ENCODE results near the gene NCAPG2.

GRCh38 chr7:158685693-158686092 is 18.9 kb downstream of the NCAPG2 start:
- TF ChIP-seq, protein P1, sequence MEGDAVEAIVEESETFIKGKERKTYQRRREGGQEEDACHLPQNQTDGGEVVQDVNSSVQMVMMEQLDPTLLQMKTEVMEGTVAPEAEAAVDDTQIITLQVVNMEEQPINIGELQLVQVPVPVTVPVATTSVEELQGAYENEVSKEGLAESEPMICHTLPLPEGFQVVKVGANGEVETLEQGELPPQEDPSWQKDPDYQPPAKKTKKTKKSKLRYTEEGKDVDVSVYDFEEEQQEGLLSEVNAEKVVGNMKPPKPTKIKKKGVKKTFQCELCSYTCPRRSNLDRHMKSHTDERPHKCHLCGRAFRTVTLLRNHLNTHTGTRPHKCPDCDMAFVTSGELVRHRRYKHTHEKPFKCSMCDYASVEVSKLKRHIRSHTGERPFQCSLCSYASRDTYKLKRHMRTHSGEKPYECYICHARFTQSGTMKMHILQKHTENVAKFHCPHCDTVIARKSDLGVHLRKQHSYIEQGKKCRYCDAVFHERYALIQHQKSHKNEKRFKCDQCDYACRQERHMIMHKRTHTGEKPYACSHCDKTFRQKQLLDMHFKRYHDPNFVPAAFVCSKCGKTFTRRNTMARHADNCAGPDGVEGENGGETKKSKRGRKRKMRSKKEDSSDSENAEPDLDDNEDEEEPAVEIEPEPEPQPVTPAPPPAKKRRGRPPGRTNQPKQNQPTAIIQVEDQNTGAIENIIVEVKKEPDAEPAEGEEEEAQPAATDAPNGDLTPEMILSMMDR (IDR thresholded peaks at IDR 0.05; ENCODE audit: poor library complexity, severe bottlenecking): no peak
- no peak for TF ChIP-seq EZH2 (IDR thresholded peaks at IDR 0.05; ENCODE audit: borderline replicate concordance, insufficient read depth, low read length, poor library complexity, severe bottlenecking)
- no peak for TF ChIP-seq REST (IDR thresholded peaks at IDR 0.05; ENCODE audit: borderline replicate concordance)
- TF ChIP-seq POLR2AphosphoS5 (IDR thresholded peaks at IDR 0.05): no peak
- no peak for TF ChIP-seq EP300 (conservative IDR thresholded peaks at IDR 0.05; ENCODE audit: poor library complexity, severe bottlenecking)
- TF ChIP-seq RAD21 (conservative IDR thresholded peaks at IDR 0.05): no peak
